ENCODE measurements around the gene ACTN4. TPM values are rescaled to one million over a fixed set of nuclear protein-coding genes. Genes with fewer than 3 reads are reported as not detected.
A peak's percentile ranks its signal among the peaks of the same experiment; 100 is the strongest.

The ACTN4 gene
- total RNA-seq, 1 experiment from 2014 or later, result 3,297 TPM

- intact Hi-C loops (cut with micrococcal nuclease; ENCODE audit: unreplicated experiment) (loop anchor here (5.0 to 10.0 kb wide), 2 partner anchors 36 to 278 kb away; partner anchors contain the start of genes MRPS12 and SARS2), in situ Hi-C loops (cut with HindIII; ENCODE audit: low pct_unique_long_range_greater_than_20kb, low sequenced_read_pairs) (loop anchor here (25.0 kb wide), 2 partner anchors 1131 to 1681 kb away; partner anchors contain the start of genes C19orf47, LEUTX and PLD3)
- ChIA-PET CTCF (interaction anchor here (0.7 kb wide), 1 partner anchor 543 kb away, joined by 6 read pairs; no protein-coding TSS in a partner anchor), POLR2A (interaction anchor here (0.6 to 2.2 kb wide), 7 partner anchors 9 to 38 kb away, joined by 3 to 12 read pairs (median 6); partner anchors contain the start of gene ACTN4)
- Histone ChIP-seq H3K36me3 (ENCODE audit: control insufficient read depth, insufficient read depth, low read length) (peaks cover 27% of the 10 kb centered on the region; the same call in 1 of the 2 replicates), H3K27me3 (ENCODE audit: control insufficient read depth, insufficient read depth, low read length) (no peaks in the 10 kb centered on the region), H3K9me3 (ENCODE audit: control insufficient read depth, insufficient read depth, low read depth, low read length) (no peaks in the 10 kb centered on the region), H3K4me3 (ENCODE audit: low read depth in 2 of 2, low read length in 2 of 2) (peak overlapping the region in 1 of 2 experiments; percentile 0; a peak in 2 of 4 replicates), H3K4me1 (ENCODE audit: control insufficient read depth, insufficient read depth, low read length) (peaks cover 100% of the 10 kb centered on the region), H3K27ac (ENCODE audit: low read length) (peak overlapping the region; percentile 96)
- no TSS peak for BruUV-seq (replicated peaks)
- ATAC-seq (no peak), DNase-seq (ENCODE audit: low read depth, low spot score) (no peak)
- TF ChIP-seq REST (IDR thresholded peaks at IDR 0.05; ENCODE audit: insufficient read depth in 1 of 2, low read depth in 2 of 2, low read length in 1 of 2), result no peak
- TF ChIP-seq TCF7L2 (IDR thresholded peaks at IDR 0.05; ENCODE audit: low read depth, low read length), result peak; percentile 71; the same call in 1 of the 2 replicates
Measured at GRCh38 chr19:38656171-38656981, 8.9 kb downstream of the ACTN4 start.

- H3K9me3 ChIP-seq (ENCODE audit: control insufficient read depth, insufficient read depth, low read depth, low read length), result no peaks in the 10 kb centered on the region
- no peaks in the 10 kb centered on the region for H3K27me3 ChIP-seq (ENCODE audit: control insufficient read depth, insufficient read depth, low read length)
- ATAC-seq, result peak; percentile 17
- peaks cover 27% of the 10 kb centered on the region; the same call in 1 of the 2 replicates for H3K36me3 ChIP-seq (ENCODE audit: control insufficient read depth, insufficient read depth, low read length)
- ChIA-PET POLR2A (interaction anchor here (0.5 to 2.2 kb wide), 13 partner anchors 9 to 1668 kb away, joined by 3 to 12 read pairs (median 4); partner anchors contain the start of gene ACTN4), CTCF (interaction anchor here (0.7 to 1.7 kb wide), 3 partner anchors 24 to 255 kb away, joined by 3 to 8 read pairs (median 5); partner anchors contain the start of gene FAM98C)
- TF ChIP-seq REST (IDR thresholded peaks at IDR 0.05; ENCODE audit: insufficient read depth in 1 of 2, low read depth in 2 of 2, low read length in 1 of 2) (no peak), POLR2AphosphoS5 (IDR thresholded peaks at IDR 0.05; ENCODE audit: low read depth, low read length) (no peak), CTCF (IDR thresholded peaks at IDR 0.05) (no peak), TCF7L2 (IDR thresholded peaks at IDR 0.05; ENCODE audit: low read depth, low read length) (no peak), SIN3A (IDR thresholded peaks at IDR 0.05; ENCODE audit: borderline replicate concordance, insufficient read depth, low read depth, low read length) (no peak)
- H3K4me1 ChIP-seq (ENCODE audit: control insufficient read depth, insufficient read depth, low read length), result peaks cover 100% of the 10 kb centered on the region
- intact Hi-C loops (cut with micrococcal nuclease; ENCODE audit: unreplicated experiment) (loop anchor here (5.0 to 10.0 kb wide), 2 partner anchors 35 to 277 kb away; partner anchors contain the start of genes MRPS12 and SARS2), in situ Hi-C loops (cut with HindIII; ENCODE audit: low pct_unique_long_range_greater_than_20kb, low sequenced_read_pairs) (loop anchor here (25.0 kb wide), 2 partner anchors 1130 to 1680 kb away; partner anchors contain the start of genes C19orf47, LEUTX and PLD3)
- peak overlapping the region; percentile 96 for H3K27ac ChIP-seq (ENCODE audit: low read length)
- no TSS peak for BruUV-seq (replicated peaks)
- peak; percentile 97 for DNase-seq (ENCODE audit: low read depth, low spot score)
- H3K4me3 ChIP-seq (ENCODE audit: low read depth in 2 of 2, low read length in 2 of 2), result peak overlapping the region in 1 of 2 experiments; percentile 31; a peak in 2 of 4 replicates
Measured at GRCh38 chr19:38657633-38658222, 10.3 kb downstream of the ACTN4 start.

Measured in Panc1 (cell line).